WTC11 (cell line): ENCODE measurements around the gene EDAR. TPM values are rescaled to one million over a fixed set of nuclear protein-coding genes. Genes with fewer than 3 reads are reported as not detected.

ENCODE experiments used
- ATAC-seq: fragments of 200-7000 bp; cut with Tn5 transposase; 2 replicates; pipeline ENCODE4 v1.10.0; 2021; ENCODE audit warnings: mild to moderate bottlenecking, moderate library complexity
- CTCF ChIA-PET: fragments of 300-600 bp; sonication (Branson Sonifier 250); formaldehyde crosslinking; loops from one replicate; lab custom pipeline; 2021; ENCODE audit warnings: antibody characterized with exemption; lab: Charles Lee
- POLR2A ChIA-PET: fragments of 350-600 bp; sonication (Branson Sonifier 250); formaldehyde crosslinking; loops from one replicate; lab custom pipeline; 2021; ENCODE audit warnings: antibody characterized with exemption; lab: Charles Lee
- DNase-seq: peaks from one replicate; pipeline ENCODE4 v3.0.0; 2021; ENCODE audit warnings: low spot score
- H3K27ac Mint-ChIP-seq: 2 replicates; pipeline ENCODE4 v1.8.0; 2021; ENCODE audit warnings: mixed read lengths
- H3K27me3 Mint-ChIP-seq: 2 replicates; pipeline ENCODE4 v1.8.0; 2021; ENCODE audit warnings: low read depth, mild to moderate bottlenecking, moderate library complexity, mixed read lengths
- H3K36me3 Mint-ChIP-seq: 2 replicates; pipeline ENCODE4 v1.8.0; 2021; ENCODE audit warnings: mixed read lengths
- H3K4me1 Mint-ChIP-seq: 2 replicates; pipeline ENCODE4 v1.8.0; 2022; ENCODE audit warnings: mixed read lengths
- H3K4me3 Mint-ChIP-seq: 2 replicates; pipeline ENCODE4 v1.8.0; 2021; ENCODE audit warnings: mild to moderate bottlenecking, moderate library complexity, mixed read lengths
- H3K9me3 Mint-ChIP-seq: 2 replicates; pipeline ENCODE4 v1.8.0; 2021; ENCODE audit warnings: mixed read lengths
- CBFB ChIP-seq: sonication (generic); formaldehyde crosslinking; IDR thresholded peaks from 2 replicates; pipeline ENCODE4 v1.8.1; 2022; ENCODE audit warnings: mild to moderate bottlenecking, low read depth, missing genetic modification reagents
- CREB1 ChIP-seq: sonication (generic); formaldehyde crosslinking; IDR thresholded peaks from 2 replicates; pipeline ENCODE4 v1.8.0; 2023; ENCODE audit warnings: mild to moderate bottlenecking, missing genetic modification reagents
- EMX1 ChIP-seq: fragments of 250-450 bp; sonication (Bioruptor Pico); IDR thresholded peaks from 2 replicates; pipeline ENCODE4 v1.8.0; 2021; ENCODE audit warnings: mild to moderate bottlenecking
- ESRRA ChIP-seq: sonication (generic); formaldehyde crosslinking; IDR thresholded peaks from 2 replicates; pipeline ENCODE4 v1.8.1; 2022; ENCODE audit warnings: mild to moderate bottlenecking, missing genetic modification reagents, borderline replicate concordance
- FOXP1 ChIP-seq: sonication (generic); formaldehyde crosslinking; IDR thresholded peaks from 2 replicates; pipeline ENCODE4 v1.8.0; 2022; ENCODE audit warnings: missing genetic modification reagents, mild to moderate bottlenecking, moderate library complexity, borderline replicate concordance
- GABPB1 ChIP-seq: sonication (generic); formaldehyde crosslinking; IDR thresholded peaks from 2 replicates; pipeline ENCODE4 v1.8.1; 2023; ENCODE audit warnings: mild to moderate bottlenecking, missing genetic modification reagents
- GRHL2 ChIP-seq: fragments of 250-450 bp; sonication (Bioruptor Pico); IDR thresholded peaks from 2 replicates; pipeline ENCODE4 v1.8.0; 2022; ENCODE audit warnings: mild to moderate bottlenecking, moderate library complexity; ENCODE audit not compliant: insufficient replicate concordance, severe bottlenecking
- HMGA2 ChIP-seq: fragments of 250-450 bp; sonication (Bioruptor Pico); IDR thresholded peaks from 2 replicates; pipeline ENCODE4 v1.4.0; 2021; ENCODE audit warnings: mild to moderate bottlenecking, moderate library complexity
- JUN ChIP-seq: sonication (generic); formaldehyde crosslinking; IDR thresholded peaks from 2 replicates; pipeline ENCODE4 v1.8.0; 2023; ENCODE audit warnings: mild to moderate bottlenecking, missing genetic modification reagents
- MXD4 ChIP-seq: fragments of 250-450 bp; sonication (Bioruptor Pico); IDR thresholded peaks from 2 replicates; pipeline ENCODE4 v1.8.0; 2021; ENCODE audit warnings: mild to moderate bottlenecking, moderate library complexity, borderline replicate concordance
- OVOL2 ChIP-seq: fragments of 250-450 bp; sonication (Bioruptor Pico); IDR thresholded peaks from 2 replicates; pipeline ENCODE4 v1.9.0; 2021; ENCODE audit warnings: mild to moderate bottlenecking, borderline replicate concordance
- SOX15 ChIP-seq: fragments of 250-450 bp; sonication (Bioruptor Pico); IDR thresholded peaks from 2 replicates; pipeline ENCODE4 v1.9.0; 2021; ENCODE audit warnings: mild to moderate bottlenecking
- TEAD4 ChIP-seq: sonication (generic); formaldehyde crosslinking; IDR thresholded peaks from 2 replicates; pipeline ENCODE4 v1.8.0; 2022; ENCODE audit warnings: mild to moderate bottlenecking, missing genetic modification reagents
- TP53 ChIP-seq: sonication (generic); formaldehyde crosslinking; IDR thresholded peaks from 2 replicates; pipeline ENCODE4 v1.8.1; 2023; ENCODE audit warnings: mild to moderate bottlenecking, missing genetic modification reagents
- ZNF263 ChIP-seq: sonication (generic); formaldehyde crosslinking; IDR thresholded peaks from 2 replicates; pipeline ENCODE4 v1.8.1; 2022; ENCODE audit warnings: low read depth, mild to moderate bottlenecking, moderate library complexity, missing genetic modification reagents
- ZNF396 ChIP-seq: fragments of 250-450 bp; sonication (Bioruptor Pico); IDR thresholded peaks from 2 replicates; pipeline ENCODE4 v1.8.0; 2021; ENCODE audit warnings: mild to moderate bottlenecking, moderate library complexity, borderline replicate concordance
- ZNF671 ChIP-seq: fragments of 250-450 bp; sonication (Bioruptor Pico); IDR thresholded peaks from 2 replicates; pipeline ENCODE4 v1.8.0; 2021; ENCODE audit warnings: mild to moderate bottlenecking
- total RNA-seq: library from RNA; stranded (reverse); gene quantifications from 3 replicates; pipeline ENCODE4 v1.2.3, GENCODE V29; 2021
- TF ChIP-seq, protein P1 (sequence below): fragments of 250-450 bp; sonication (Bioruptor Pico); conservative IDR thresholded peaks from 2 replicates; pipeline ENCODE4 v1.9.0; 2021; ENCODE audit warnings: mild to moderate bottlenecking
- TF ChIP-seq, protein P2 (sequence below): fragments of 250-450 bp; sonication (Bioruptor Pico); IDR thresholded peaks from 2 replicates; pipeline ENCODE4 v1.9.0; 2021; ENCODE audit warnings: mild to moderate bottlenecking
- TF ChIP-seq, protein P3 (sequence below): sonication (generic); formaldehyde crosslinking; IDR thresholded peaks from 2 replicates; pipeline ENCODE4 v1.8.0; 2023; ENCODE audit warnings: missing genetic modification reagents
- TF ChIP-seq, protein P4 (sequence below): sonication (generic); formaldehyde crosslinking; IDR thresholded peaks from 2 replicates; pipeline ENCODE4 v1.8.1; 2022; ENCODE audit warnings: mild to moderate bottlenecking, missing genetic modification reagents, moderate library complexity, borderline replicate concordance
- TF ChIP-seq, protein P5 (sequence below): fragments of 250-450 bp; sonication (Bioruptor Pico); IDR thresholded peaks from 2 replicates; pipeline ENCODE4 v1.8.0; 2021; ENCODE audit warnings: mild to moderate bottlenecking
- TF ChIP-seq, protein P6 (sequence below): sonication (generic); formaldehyde crosslinking; IDR thresholded peaks from 2 replicates; pipeline ENCODE4 v1.8.1; 2022; ENCODE audit warnings: low read depth, mild to moderate bottlenecking, moderate library complexity, missing genetic modification reagents, borderline replicate concordance
- TF ChIP-seq, protein P7 (sequence below): sonication (generic); formaldehyde crosslinking; IDR thresholded peaks from 2 replicates; pipeline ENCODE4 v1.8.0; 2023; ENCODE audit warnings: mild to moderate bottlenecking, missing genetic modification reagents

EDAR gene
- total RNA-seq, 1 experiment from 2014 or later, result not detected

DNA sequence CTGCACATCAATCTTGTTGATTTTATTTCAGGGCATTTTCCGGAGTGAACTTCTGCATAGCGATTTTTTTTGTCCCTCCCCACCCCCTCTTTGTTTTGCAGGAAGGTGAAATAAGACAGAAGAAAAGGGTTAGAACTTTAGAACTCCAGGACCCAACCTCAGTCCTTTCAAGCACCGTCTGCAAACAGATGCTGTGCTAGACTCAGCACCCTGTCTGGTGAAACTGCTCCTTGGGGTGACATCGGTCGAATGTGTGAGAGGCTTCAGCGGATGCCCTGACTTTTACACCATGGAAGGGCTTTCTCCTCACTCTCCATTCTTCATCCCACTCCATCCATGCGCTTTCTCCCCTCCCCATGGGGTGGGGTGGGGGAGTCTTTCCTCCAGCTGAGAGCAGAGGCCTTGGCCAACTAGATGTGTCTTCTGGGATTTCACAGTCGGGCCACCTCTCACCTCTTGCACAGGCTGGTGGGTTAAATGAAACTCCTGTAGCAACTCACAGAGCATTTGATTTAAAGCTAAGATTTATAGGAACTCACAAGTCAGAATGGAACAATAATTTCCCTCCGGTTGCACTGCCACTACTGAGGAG lies 43.3 kb upstream of the EDAR start:
- peaks cover 6% of the 10 kb centered on the region for H3K36me3 Mint-ChIP-seq
- H3K9me3 Mint-ChIP-seq, result peaks cover 6% of the 10 kb centered on the region
- no peak overlapping the region; the same call in 1 of the 2 replicates for H3K27ac Mint-ChIP-seq
- POLR2A ChIA-PET, result interaction anchor here (0.6 to 0.8 kb wide), 3 partner anchors 23 to 446 kb away, joined by 3 to 5 read pairs (median 3); no protein-coding TSS in a partner anchor
- CTCF ChIA-PET, result interaction anchor here (0.6 to 2.2 kb wide), 3 partner anchors 31 to 673 kb away, joined by 3 to 13 read pairs (median 3); no protein-coding TSS in a partner anchor
- no peak for TF ChIP-seq HMGA2
- no peak for TF ChIP-seq ZNF671
- no peak for TF ChIP-seq CREB1 (CRISPR knock-in tag)
- TF ChIP-seq TP53, result no peak
- no peak for TF ChIP-seq TEAD4 (CRISPR knock-in tag)
- no peak for TF ChIP-seq MXD4 (CRISPR knock-in tag)
- no peak for TF ChIP-seq JUN (CRISPR knock-in tag)
- TF ChIP-seq, protein P1, sequence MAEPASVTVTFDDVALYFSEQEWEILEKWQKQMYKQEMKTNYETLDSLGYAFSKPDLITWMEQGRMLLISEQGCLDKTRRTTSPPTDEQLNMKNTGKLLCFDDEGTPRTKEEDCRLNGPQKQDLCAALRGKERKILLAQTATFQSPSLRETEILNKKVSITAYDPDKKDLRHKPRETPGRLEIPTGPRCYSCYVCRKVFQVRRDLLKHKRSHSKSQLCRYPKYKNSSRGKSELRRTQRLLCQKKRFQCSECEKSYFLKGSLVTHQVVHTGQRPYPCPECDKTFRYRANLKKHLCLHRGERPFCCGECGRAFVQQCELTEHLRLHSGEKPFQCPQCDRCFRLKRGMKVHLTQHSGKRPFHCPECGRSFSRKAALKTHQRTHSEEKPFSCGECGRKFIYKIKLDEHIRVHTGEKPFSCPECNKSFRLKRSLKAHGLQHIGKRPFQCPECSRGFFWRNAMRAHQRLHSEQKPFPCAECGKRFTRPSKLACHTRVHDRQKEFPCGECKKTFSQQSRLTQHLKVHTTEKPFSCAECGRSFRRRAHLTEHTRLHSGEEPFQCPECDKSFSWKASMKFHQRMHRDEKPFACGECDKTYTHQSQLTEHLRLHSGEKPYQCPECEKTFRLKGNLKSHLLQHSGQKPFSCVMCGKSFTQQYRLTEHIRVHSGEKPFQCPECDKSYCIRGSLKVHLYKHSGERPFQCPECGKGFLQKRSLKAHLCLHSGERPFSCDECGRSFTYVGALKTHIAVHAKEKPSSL, result no peak
- TF ChIP-seq, protein P2, sequence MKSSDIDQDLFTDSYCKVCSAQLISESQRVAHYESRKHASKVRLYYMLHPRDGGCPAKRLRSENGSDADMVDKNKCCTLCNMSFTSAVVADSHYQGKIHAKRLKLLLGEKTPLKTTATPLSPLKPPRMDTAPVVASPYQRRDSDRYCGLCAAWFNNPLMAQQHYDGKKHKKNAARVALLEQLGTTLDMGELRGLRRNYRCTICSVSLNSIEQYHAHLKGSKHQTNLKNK (CRISPR knock-in tag), result no peak
- TF ChIP-seq, protein P3, sequence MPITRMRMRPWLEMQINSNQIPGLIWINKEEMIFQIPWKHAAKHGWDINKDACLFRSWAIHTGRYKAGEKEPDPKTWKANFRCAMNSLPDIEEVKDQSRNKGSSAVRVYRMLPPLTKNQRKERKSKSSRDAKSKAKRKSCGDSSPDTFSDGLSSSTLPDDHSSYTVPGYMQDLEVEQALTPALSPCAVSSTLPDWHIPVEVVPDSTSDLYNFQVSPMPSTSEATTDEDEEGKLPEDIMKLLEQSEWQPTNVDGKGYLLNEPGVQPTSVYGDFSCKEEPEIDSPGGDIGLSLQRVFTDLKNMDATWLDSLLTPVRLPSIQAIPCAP, result no peak
- TF ChIP-seq, protein P4, sequence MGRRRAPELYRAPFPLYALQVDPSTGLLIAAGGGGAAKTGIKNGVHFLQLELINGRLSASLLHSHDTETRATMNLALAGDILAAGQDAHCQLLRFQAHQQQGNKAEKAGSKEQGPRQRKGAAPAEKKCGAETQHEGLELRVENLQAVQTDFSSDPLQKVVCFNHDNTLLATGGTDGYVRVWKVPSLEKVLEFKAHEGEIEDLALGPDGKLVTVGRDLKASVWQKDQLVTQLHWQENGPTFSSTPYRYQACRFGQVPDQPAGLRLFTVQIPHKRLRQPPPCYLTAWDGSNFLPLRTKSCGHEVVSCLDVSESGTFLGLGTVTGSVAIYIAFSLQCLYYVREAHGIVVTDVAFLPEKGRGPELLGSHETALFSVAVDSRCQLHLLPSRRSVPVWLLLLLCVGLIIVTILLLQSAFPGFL (CRISPR knock-in tag), result no peak
- no peak for TF ChIP-seq GRHL2
- TF ChIP-seq SOX15, result no peak
- TF ChIP-seq FOXP1 (CRISPR knock-in tag), result no peak
- TF ChIP-seq, protein P5, sequence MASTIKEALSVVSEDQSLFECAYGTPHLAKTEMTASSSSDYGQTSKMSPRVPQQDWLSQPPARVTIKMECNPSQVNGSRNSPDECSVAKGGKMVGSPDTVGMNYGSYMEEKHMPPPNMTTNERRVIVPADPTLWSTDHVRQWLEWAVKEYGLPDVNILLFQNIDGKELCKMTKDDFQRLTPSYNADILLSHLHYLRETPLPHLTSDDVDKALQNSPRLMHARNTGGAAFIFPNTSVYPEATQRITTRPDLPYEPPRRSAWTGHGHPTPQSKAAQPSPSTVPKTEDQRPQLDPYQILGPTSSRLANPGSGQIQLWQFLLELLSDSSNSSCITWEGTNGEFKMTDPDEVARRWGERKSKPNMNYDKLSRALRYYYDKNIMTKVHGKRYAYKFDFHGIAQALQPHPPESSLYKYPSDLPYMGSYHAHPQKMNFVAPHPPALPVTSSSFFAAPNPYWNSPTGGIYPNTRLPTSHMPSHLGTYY (CRISPR knock-in tag), result no peak
- TF ChIP-seq, protein P6, sequence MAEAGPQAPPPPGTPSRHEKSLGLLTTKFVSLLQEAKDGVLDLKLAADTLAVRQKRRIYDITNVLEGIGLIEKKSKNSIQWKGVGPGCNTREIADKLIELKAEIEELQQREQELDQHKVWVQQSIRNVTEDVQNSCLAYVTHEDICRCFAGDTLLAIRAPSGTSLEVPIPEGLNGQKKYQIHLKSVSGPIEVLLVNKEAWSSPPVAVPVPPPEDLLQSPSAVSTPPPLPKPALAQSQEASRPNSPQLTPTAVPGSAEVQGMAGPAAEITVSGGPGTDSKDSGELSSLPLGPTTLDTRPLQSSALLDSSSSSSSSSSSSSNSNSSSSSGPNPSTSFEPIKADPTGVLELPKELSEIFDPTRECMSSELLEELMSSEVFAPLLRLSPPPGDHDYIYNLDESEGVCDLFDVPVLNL (CRISPR knock-in tag), result no peak
- TF ChIP-seq ZNF263 (CRISPR knock-in tag), result no peak
- H3K27me3 Mint-ChIP-seq, result peaks cover 61% of the 10 kb centered on the region
- no peak for ATAC-seq
- H3K4me3 Mint-ChIP-seq, result peak overlapping the region; percentile 73
- H3K4me1 Mint-ChIP-seq, result peaks cover 23% of the 10 kb centered on the region
- DNase-seq, result no peak

DNA sequence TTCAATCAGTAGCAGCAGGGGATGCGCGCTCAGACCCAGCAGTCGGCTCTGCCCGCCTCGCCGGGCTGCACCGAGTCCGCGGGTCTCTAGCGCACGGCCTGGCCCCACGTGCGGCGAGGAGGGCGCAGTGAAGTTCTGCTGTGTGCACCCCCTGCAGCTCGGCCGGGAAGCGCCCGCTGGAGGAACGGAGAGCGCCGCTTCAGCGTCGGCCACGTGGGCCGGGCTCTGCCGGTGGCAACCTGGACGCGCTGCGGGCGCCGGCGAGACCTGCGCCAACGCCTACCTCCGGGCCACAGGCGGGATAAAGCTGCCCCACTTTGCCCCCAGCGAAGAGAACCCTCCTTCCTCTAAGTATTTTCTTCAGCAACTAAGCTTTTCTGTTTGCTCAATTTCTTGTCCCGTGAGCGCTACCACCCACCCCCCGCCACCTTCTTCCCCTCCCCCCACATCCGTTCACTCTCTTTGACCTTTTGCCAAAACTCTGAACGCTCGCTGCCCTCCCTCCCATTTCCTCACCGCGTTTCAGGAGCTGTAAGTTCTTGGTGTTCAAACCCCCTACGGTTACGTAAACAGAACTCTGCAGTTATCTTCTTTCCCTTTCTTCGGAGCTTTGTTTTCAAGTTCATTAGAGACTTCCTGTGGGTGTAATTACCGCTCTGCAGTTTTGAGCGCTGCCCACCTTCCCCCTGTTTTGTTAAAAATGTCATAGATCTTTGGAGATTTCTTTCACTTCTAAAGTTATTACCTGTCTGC lies 42.6 kb upstream of the EDAR start:
- Mint-ChIP-seq H3K4me3 (peak overlapping the region; percentile 73), H3K9me3 (peaks cover 6% of the 10 kb centered on the region), H3K27me3 (peaks cover 61% of the 10 kb centered on the region), H3K4me1 (peaks cover 23% of the 10 kb centered on the region), H3K27ac (no peak overlapping the region; the same call in 1 of the 2 replicates), H3K36me3 (peaks cover 6% of the 10 kb centered on the region)
- ChIA-PET POLR2A (interaction anchor here (0.6 to 0.8 kb wide), 3 partner anchors 23 to 445 kb away, joined by 3 to 5 read pairs (median 3); no protein-coding TSS in a partner anchor), CTCF (interaction anchor here (0.6 to 2.2 kb wide), 2 partner anchors 30 to 495 kb away, joined by 3 to 13 read pairs; no protein-coding TSS in a partner anchor)
- DNase-seq (peak; percentile 52), ATAC-seq (peak; percentile 63)
- TF ChIP-seq CBFB (no peak), GABPB1 (CRISPR knock-in tag) (no peak), ZNF396 (no peak), OVOL2 (CRISPR knock-in tag) (no peak), EMX1 (CRISPR knock-in tag) (no peak), ESRRA (CRISPR knock-in tag) (no peak)
- TF ChIP-seq, protein P7, sequence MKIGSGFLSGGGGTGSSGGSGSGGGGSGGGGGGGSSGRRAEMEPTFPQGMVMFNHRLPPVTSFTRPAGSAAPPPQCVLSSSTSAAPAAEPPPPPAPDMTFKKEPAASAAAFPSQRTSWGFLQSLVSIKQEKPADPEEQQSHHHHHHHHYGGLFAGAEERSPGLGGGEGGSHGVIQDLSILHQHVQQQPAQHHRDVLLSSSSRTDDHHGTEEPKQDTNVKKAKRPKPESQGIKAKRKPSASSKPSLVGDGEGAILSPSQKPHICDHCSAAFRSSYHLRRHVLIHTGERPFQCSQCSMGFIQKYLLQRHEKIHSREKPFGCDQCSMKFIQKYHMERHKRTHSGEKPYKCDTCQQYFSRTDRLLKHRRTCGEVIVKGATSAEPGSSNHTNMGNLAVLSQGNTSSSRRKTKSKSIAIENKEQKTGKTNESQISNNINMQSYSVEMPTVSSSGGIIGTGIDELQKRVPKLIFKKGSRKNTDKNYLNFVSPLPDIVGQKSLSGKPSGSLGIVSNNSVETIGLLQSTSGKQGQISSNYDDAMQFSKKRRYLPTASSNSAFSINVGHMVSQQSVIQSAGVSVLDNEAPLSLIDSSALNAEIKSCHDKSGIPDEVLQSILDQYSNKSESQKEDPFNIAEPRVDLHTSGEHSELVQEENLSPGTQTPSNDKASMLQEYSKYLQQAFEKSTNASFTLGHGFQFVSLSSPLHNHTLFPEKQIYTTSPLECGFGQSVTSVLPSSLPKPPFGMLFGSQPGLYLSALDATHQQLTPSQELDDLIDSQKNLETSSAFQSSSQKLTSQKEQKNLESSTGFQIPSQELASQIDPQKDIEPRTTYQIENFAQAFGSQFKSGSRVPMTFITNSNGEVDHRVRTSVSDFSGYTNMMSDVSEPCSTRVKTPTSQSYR, result no peak
